K562 (cell line): ENCODE measurements around the gene DIAPH1. TPM values are rescaled to one million over a fixed set of nuclear protein-coding genes. Genes with fewer than 3 reads are reported as not detected.

Experiments used
- ATAC-seq: fragments of 200-7000 bp; cut with Tn5 transposase; 3 replicates; pipeline ENCODE4 v1.9.1; 2020; ENCODE audit warnings: moderate library complexity
- BruUV-seq: library from RNA; stranded (reverse); fragments of 400-500 nt; replicated peaks from 2 replicates; lab custom pipeline; 2021; lab: Mats Ljungman, UMichigan
- CTCF ChIA-PET: fragments of 300-600 bp; formaldehyde crosslinking; extraction: SDS; loops from one replicate; lab custom pipeline; 2021; ENCODE audit warnings: low intra/inter-chr PET ratio; lab: Yijun Ruan, JAX
- POLR2A ChIA-PET: fragments of 300-600, 350-650 bp; sonication (Branson Sonifier 250); formaldehyde crosslinking; extraction: SDS; loops from one replicate; lab custom pipeline; 2021; ENCODE audit warnings: antibody characterized with exemption, inconsistent platforms; lab: Yijun Ruan, JAX
- DNase-seq, 4 experiments: peaks; one replicate each; pipeline versions ENCODE4 v3.0.0 to v3.0.0-alpha.2; 2011 to 2018; ENCODE audit warnings: low spot score in 3 of 4, mixed read lengths in 3 of 4; ENCODE audit errors: extremely low read depth in 1 of 4
- FAIRE-seq: peaks from 2 replicates; lab custom pipeline; 2011; peaks lifted over from hg19 to GRCh38; lab: Jason Lieb, UNC
- H2AFZ ChIP-seq: 2 replicates; pipeline ENCODE4 v1.6.0; 2011; ENCODE audit warnings: low read depth, low read length, control low read depth, inconsistent platforms
- H3K27ac ChIP-seq: fragments of 200-600 bp; 3 replicates; pipeline ENCODE4 v1.8.0; 2011; ENCODE audit warnings: low read depth, mild to moderate bottlenecking, control low read depth, inconsistent platforms, low read length, moderate library complexity, mixed read lengths; ENCODE audit errors: extremely low read depth
- H3K27me3 ChIP-seq, 2 experiments: fragments of 300-600 bp in 1 of 2; 2 replicates in 1 of 2; 3 replicates in 1 of 2; pipeline versions ENCODE4 v1.6.0 to v1.8.0; 2011; ENCODE audit warnings: inconsistent platforms in 2 of 2, low read length in 2 of 2, mild to moderate bottlenecking in 1 of 2, mixed read lengths in 1 of 2, moderate library complexity in 1 of 2; ENCODE audit not compliant: control insufficient read depth in 2 of 2, insufficient read depth in 2 of 2
- H3K36me3 ChIP-seq: fragments of 300-600 bp; 3 replicates; pipeline ENCODE4 v1.8.0; 2011; ENCODE audit warnings: mild to moderate bottlenecking, low read length, inconsistent platforms; ENCODE audit not compliant: control insufficient read depth, insufficient read depth
- H3K4me1 ChIP-seq, 2 experiments: fragments of 200-600 bp in 1 of 2; replicated peaks in 1 of 2; 2 replicates in 1 of 2; 3 replicates in 1 of 2; pipeline versions ENCODE4 v1.5.1 to v1.8.0; 2011; ENCODE audit warnings: inconsistent platforms in 2 of 2, low read length in 2 of 2, mild to moderate bottlenecking in 1 of 2, mixed read lengths in 1 of 2, moderate library complexity in 1 of 2; ENCODE audit not compliant: control insufficient read depth in 2 of 2, insufficient read depth in 2 of 2
- H3K4me2 ChIP-seq: 2 replicates; pipeline ENCODE4 v1.6.1; 2011; ENCODE audit warnings: low read length, control low read depth, inconsistent platforms, mixed read lengths; ENCODE audit not compliant: insufficient read depth
- H3K4me3 ChIP-seq: fragments of 200-600 bp; sonication (generic), shearing (Covaris generic); 2 replicates; pipeline ENCODE4 v1.5.1; 2016; ENCODE audit warnings: control low read depth, inconsistent platforms
- H3K79me2 ChIP-seq: fragments of 200-600 bp; 3 replicates; pipeline ENCODE4 v1.8.0; 2011; ENCODE audit warnings: low read length, inconsistent platforms; ENCODE audit not compliant: control insufficient read depth, insufficient read depth
- H3K9ac ChIP-seq, 2 experiments: 2 replicates each; pipeline versions ENCODE4 v1.6.0 to v1.6.1; 2011; ENCODE audit warnings: low read depth in 2 of 2, low read length in 2 of 2, control low read depth in 1 of 2, inconsistent platforms in 1 of 2, mild to moderate bottlenecking in 1 of 2, mixed read lengths in 1 of 2; ENCODE audit not compliant: insufficient read depth in 1 of 2
- H3K9me1 ChIP-seq: one replicate; pipeline ENCODE4 v1.6.0; 2011; ENCODE audit warnings: inconsistent platforms, mild to moderate bottlenecking, low read length, moderate library complexity; ENCODE audit not compliant: control insufficient read depth, insufficient read depth
- H3K9me3 ChIP-seq: replicated peaks from 2 replicates; pipeline ENCODE4 v1.5.1; 2011; ENCODE audit warnings: low read depth, low read length, inconsistent platforms; ENCODE audit not compliant: control insufficient read depth, insufficient read depth
- H4K20me1 ChIP-seq: replicated peaks from 2 replicates; pipeline ENCODE4 v1.6.1; 2011; ENCODE audit warnings: low read length, inconsistent platforms, mixed read lengths; ENCODE audit not compliant: control insufficient read depth, insufficient read depth
- DPF2 ChIP-seq: fragments of 450-650 bp; IDR thresholded peaks from 2 replicates; pipeline ENCODE4 v1.6.1; 2016
- EHMT2 ChIP-seq: fragments of 450-650 bp; IDR thresholded peaks from 2 replicates; pipeline ENCODE4 v1.6.1; 2018; ENCODE audit warnings: antibody characterized with exemption
- MLLT1 ChIP-seq, 2 experiments: fragments of 450-650 bp; IDR thresholded peaks; 2 replicates each; pipeline ENCODE4 v1.6.1; 2016
- NFE2L1 ChIP-seq: fragments of 450-650 bp; IDR thresholded peaks from 2 replicates; pipeline ENCODE4 v1.6.1; 2016; ENCODE audit warnings: missing genetic modification characterization, low read depth, mild to moderate bottlenecking, missing compliant biosample characterization, moderate library complexity, borderline replicate concordance
- REST ChIP-seq, 2 experiments: fragments of 450-650 bp; formaldehyde crosslinking in 1 of 2; IDR thresholded peaks; 2 replicates each; pipeline versions ENCODE4 v1.4.0 to v1.6.1; 2014 to 2020; ENCODE audit warnings: mild to moderate bottlenecking in 2 of 2, borderline replicate concordance in 1 of 2, low read depth in 1 of 2
- SMARCA4 ChIP-seq: fragments of 450-650 bp; IDR thresholded peaks from 2 replicates; pipeline ENCODE4 v1.6.1; 2016
- XRCC4 ChIP-seq: IDR thresholded peaks from one replicate; pipeline ENCODE4 v1.6.1; 2011; ENCODE audit not compliant: insufficient read depth, insufficient read length; ENCODE audit errors: extremely low read depth
- ZNF444 ChIP-seq: fragments of 250-450 bp; sonication (Bioruptor Pico); IDR thresholded peaks from 2 replicates; pipeline ENCODE4 v1.4.0; 2020; ENCODE audit warnings: mild to moderate bottlenecking, moderate library complexity
- ZNF75A ChIP-seq: fragments of 450-650 bp; formaldehyde crosslinking; IDR thresholded peaks from 2 replicates; pipeline ENCODE4 v1.4.0; 2020; ENCODE audit warnings: mild to moderate bottlenecking
- WGBS: fragments of 100-300 bp; shearing (Covaris generic); methylation state at CpG from one replicate; pipeline ENCODE4 v1.1.6; 2016; ENCODE audit warnings: low coverage, mixed read lengths; ENCODE audit not compliant: insufficient coverage; ENCODE audit errors: missing lambda C conversion rate; 5-methylcytosine and 5-hydroxymethylcytosine counted together
- in situ Hi-C: fragments of 300-500 bp; cut with MboI; formaldehyde crosslinking; loops from 4 replicates; pipeline ENCODE4 v1.15.0; 2018; ENCODE audit warnings: inconsistent platforms, mixed read lengths
- intact Hi-C: fragments of 100-400 bp; cut with micrococcal nuclease; formaldehyde crosslinking; loops from 2 replicates; pipeline ENCODE4 v1.14.2; 2022
- polyA plus RNA-seq, 8 experiments: library from polyadenylated mRNA; depleted of rRNA in 4 of 8; stranded (reverse) in 5 of 8; unstranded in 3 of 8; fragments of >200 nt; fragmentation: Nextera tagmentation in 2 of 8; fragmentation: Illumina TruSeq in 1 of 8; extraction: Ambion mirVana in 2 of 8; extraction: Trizol in 1 of 8; gene quantifications; 2 replicates each; pipeline versions ENCODE4 v1.2.1 to v1.2.3, GENCODE V29; 2011 to 2014; ENCODE audit warnings: inconsistent platforms in 1 of 8, missing spikeins in 1 of 8
- total RNA-seq, 7 experiments: library from RNA; depleted of rRNA in 6 of 7; stranded (reverse); fragments of >200 nt in 6 of 7; fragmentation: Illumina TruSeq in 2 of 7; extraction: Trizol in 2 of 7; gene quantifications; 2 replicates each; pipeline versions ENCODE4 v1.2.1 to v1.2.3, GENCODE V29; 2011 to 2021; ENCODE audit warnings: low replicate concordance in 1 of 7
- TF ChIP-seq, protein P1 (sequence below), 2 experiments: fragments of 450-650 bp in 1 of 2; sonication (generic) in 1 of 2; formaldehyde crosslinking in 1 of 2; IDR thresholded peaks in 1 of 2; conservative IDR thresholded peaks in 1 of 2; 2 replicates each; pipeline versions ENCODE4 v1.6.1 to v1.8.1; 2016 to 2023; ENCODE audit warnings: mild to moderate bottlenecking in 2 of 2, moderate library complexity in 2 of 2, inconsistent platforms in 1 of 2, missing genetic modification reagents in 1 of 2

Gene DIAPH1
- total and polyA plus RNA-seq, 9 of the 15 experiments (the other 6 are each of a cell fraction or from before 2014, with no cell fraction given): 60.8 to 328 (median 97.8) TPM

GRCh38 chr5:141633871-141634561, 15.2 kb upstream of the DIAPH1 start:
- peak overlapping the region in 1 of 2 experiments; percentile 88; a peak in 1 of 4 replicates for H3K9ac ChIP-seq
- DNase-seq (peak in 3 of 4 experiments; percentile 26 to 52 (median 50)), ATAC-seq (peak; percentile 4; the same call in 1 of the 3 replicates), FAIRE-seq (peak; percentile 70)
- H4K20me1 ChIP-seq: peaks cover 8% of the 10 kb centered on the region; the same call in 1 of the 2 replicates
- ChIA-PET POLR2A (interaction anchor here (0.6 to 1.9 kb wide), 10 partner anchors 9 to 1485 kb away, joined by 3 to 9 read pairs (median 4); partner anchors contain the start of gene DIAPH1), CTCF (no interaction called here)
- peaks cover 5% of the 10 kb centered on the region for H3K9me1 ChIP-seq
- H3K4me3 ChIP-seq: no peak overlapping the region
- no peaks in the 10 kb centered on the region for H3K9me3 ChIP-seq
- peaks cover 66% of the 10 kb centered on the region for H3K36me3 ChIP-seq
- no TSS peak for BruUV-seq
- no peaks in the 10 kb centered on the region for H3K27me3 ChIP-seq
- intact Hi-C loops: loop anchor here (2.0 kb wide), 1 partner anchor 15 kb away; the partner anchor contains the start of gene DIAPH1
- in situ Hi-C loops: no loop called here
- H3K4me1 ChIP-seq: peaks cover 33 to 42% of the 10 kb centered on the region in 2 experiments
- no peak overlapping the region for H2AFZ ChIP-seq
- peaks cover 90% of the 10 kb centered on the region for H3K79me2 ChIP-seq
- peak overlapping the region; percentile 100 for H3K4me2 ChIP-seq
- 18% methylated on average over 5 of the region's 5 CpGs for WGBS
- H3K27ac ChIP-seq: peak overlapping the region; percentile 56
- TF ChIP-seq NFE2L1 (tag): no peak
- no peak for TF ChIP-seq XRCC4
- no peak for TF ChIP-seq ZNF75A
- TF ChIP-seq REST (IDR thresholded peaks at IDR 0.05; ENCODE audit: borderline replicate concordance): 0 out of 2 replicates have a peak, but pooled peaks have one; percentile 8
- no peak for TF ChIP-seq REST (CRISPR knock-in tag; IDR thresholded peaks at IDR 0.05; ENCODE audit: low read depth)
- 0 out of 4 replicates have a peak, but pooled peaks have one; percentile 19 to 27 for TF ChIP-seq MLLT1 (IDR thresholded peaks at IDR 0.05)
- TF ChIP-seq ZNF444 (CRISPR knock-in tag): no peak
- TF ChIP-seq, protein P1, sequence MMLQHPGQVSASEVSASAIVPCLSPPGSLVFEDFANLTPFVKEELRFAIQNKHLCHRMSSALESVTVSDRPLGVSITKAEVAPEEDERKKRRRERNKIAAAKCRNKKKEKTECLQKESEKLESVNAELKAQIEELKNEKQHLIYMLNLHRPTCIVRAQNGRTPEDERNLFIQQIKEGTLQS (IDR thresholded peaks at IDR 0.05): peak; percentile 80
- TF ChIP-seq, protein P1 (CRISPR knock-in tag; conservative IDR thresholded peaks at IDR 0.05): no peak
- TF ChIP-seq SMARCA4: peak; percentile 67
- TF ChIP-seq DPF2: peak; percentile 74; the same call in 1 of the 2 replicates
- peak; percentile 40; the same call in 1 of the 2 replicates for TF ChIP-seq EHMT2
